IMR-90 (cell line): ENCODE data around the gene ITPR3. TPM values are rescaled to one million over a fixed set of nuclear protein-coding genes. Genes with fewer than 3 reads are reported as not detected.

Experiments
- ATAC-seq: fragments of 200-7000 bp; cut with Tn5 transposase; 2 replicates; pipeline ENCODE4 v1.9.1; 2020; ENCODE audit warnings: low read depth, mild to moderate bottlenecking, moderate library complexity
- BruUV-seq: library from RNA; stranded (reverse); fragments of 400-500 nt; replicated peaks from 2 replicates; lab custom pipeline; 2021; lab: Mats Ljungman, UMichigan
- CTCF ChIA-PET: fragments of 300-600 bp; formaldehyde crosslinking; extraction: SDS; loops from one replicate; lab custom pipeline; 2021; ENCODE audit warnings: antibody characterized with exemption; lab: Yijun Ruan, JAX
- POLR2A ChIA-PET: fragments of 300-600 bp; sonication (Branson Sonifier 250); formaldehyde crosslinking; loops from one replicate; lab custom pipeline; 2022; ENCODE audit warnings: antibody characterized with exemption; ENCODE audit not compliant: unreplicated experiment; lab: Charles Lee
- DNase-seq: peaks from one replicate; pipeline ENCODE4 v3.0.0; 2013
- H2AFZ ChIP-seq: replicated peaks from 2 replicates; pipeline ENCODE3; 2013; ENCODE audit warnings: low read length, mild to moderate bottlenecking; ENCODE audit not compliant: poor library complexity
- H2AK5ac ChIP-seq: 2 replicates; pipeline ENCODE4 v1.6.1; 2013; ENCODE audit warnings: low read depth, low read length, inconsistent platforms
- H2AK9ac ChIP-seq: replicated peaks from 2 replicates; pipeline ENCODE3; 2013; ENCODE audit warnings: mild to moderate bottlenecking, low read depth, low read length, moderate library complexity; ENCODE audit not compliant: poor library complexity
- H2BK120ac ChIP-seq: 2 replicates; pipeline ENCODE4 v1.6.1; 2013; ENCODE audit warnings: low read depth, low read length, inconsistent platforms
- H2BK15ac ChIP-seq: 3 replicates; pipeline ENCODE4 v1.6.1; 2013; ENCODE audit warnings: low read depth, low read length, inconsistent platforms
- H2BK20ac ChIP-seq: 2 replicates; pipeline ENCODE4 v1.6.1; 2013; ENCODE audit warnings: low read depth, mild to moderate bottlenecking, inconsistent platforms, low read length, moderate library complexity
- H2BK5ac ChIP-seq: 2 replicates; pipeline ENCODE4 v1.6.1; 2013; ENCODE audit warnings: mild to moderate bottlenecking, low read depth, low read length, inconsistent platforms; ENCODE audit not compliant: poor library complexity, severe bottlenecking
- H3K14ac ChIP-seq: replicated peaks from 2 replicates; pipeline ENCODE4 v1.6.1; 2013; ENCODE audit warnings: low read depth, low read length, inconsistent platforms
- H3K18ac ChIP-seq: 2 replicates; pipeline ENCODE4 v1.6.1; 2013; ENCODE audit warnings: low read depth, low read length, control low read depth
- H3K23ac ChIP-seq: 2 replicates; pipeline ENCODE4 v1.6.1; 2013; ENCODE audit warnings: low read depth, low read length, inconsistent platforms
- H3K27ac ChIP-seq: 2 replicates; pipeline ENCODE4 v1.5.1; 2013; ENCODE audit warnings: mild to moderate bottlenecking, control low read depth, low read length; ENCODE audit not compliant: insufficient read depth
- H3K27me3 ChIP-seq: 2 replicates; pipeline ENCODE4 v1.6.1; 2013; ENCODE audit warnings: low read length; ENCODE audit not compliant: control insufficient read depth, insufficient read depth
- H3K36me3 ChIP-seq: 2 replicates; pipeline ENCODE4 v1.6.1; 2013; ENCODE audit warnings: low read length, mixed read lengths; ENCODE audit not compliant: control insufficient read depth, insufficient read depth
- H3K4ac ChIP-seq: 2 replicates; pipeline ENCODE4 v1.6.1; 2013; ENCODE audit warnings: low read depth, low read length, inconsistent platforms
- H3K4me1 ChIP-seq: 2 replicates; pipeline ENCODE4 v1.6.1; 2013; ENCODE audit warnings: low read length, mixed read lengths; ENCODE audit not compliant: control insufficient read depth, insufficient read depth
- H3K4me2 ChIP-seq: 2 replicates; pipeline ENCODE4 v1.6.1; 2013; ENCODE audit warnings: low read depth, mild to moderate bottlenecking, control low read depth, low read length, moderate library complexity
- H3K4me3 ChIP-seq: 2 replicates; pipeline ENCODE4 v1.5.1; 2013; ENCODE audit warnings: low read depth, mild to moderate bottlenecking, control low read depth, low read length, moderate library complexity; ENCODE audit not compliant: insufficient read depth
- H3K56ac ChIP-seq: 2 replicates; pipeline ENCODE4 v1.6.1; 2013; ENCODE audit warnings: low read length, inconsistent platforms; ENCODE audit not compliant: insufficient read depth; ENCODE audit errors: extremely low read depth
- H3K79me1 ChIP-seq, 2 experiments: 2 replicates each; pipeline ENCODE4 v1.6.1; 2013; ENCODE audit warnings: low read length in 2 of 2, inconsistent platforms in 1 of 2, low read depth in 1 of 2
- H3K9ac ChIP-seq: 2 replicates; pipeline ENCODE4 v1.6.1; 2013; ENCODE audit warnings: low read depth, low read length, control low read depth
- H3K9me1 ChIP-seq: 2 replicates; pipeline ENCODE4 v1.6.1; 2013; ENCODE audit warnings: low read length, inconsistent platforms; ENCODE audit not compliant: insufficient read depth
- H3K9me3 ChIP-seq: 2 replicates; pipeline ENCODE4 v1.6.1; 2013; ENCODE audit warnings: low read length; ENCODE audit not compliant: control insufficient read depth, insufficient read depth
- H4K20me1 ChIP-seq: 2 replicates; pipeline ENCODE4 v1.6.1; 2013; ENCODE audit warnings: low read length, inconsistent platforms; ENCODE audit not compliant: insufficient read depth
- H4K5ac ChIP-seq: 2 replicates; pipeline ENCODE4 v1.6.1; 2013; ENCODE audit warnings: mild to moderate bottlenecking, low read depth, low read length, control low read depth
- H4K8ac ChIP-seq, 2 experiments: 2 replicates each; pipeline ENCODE4 v1.6.1; 2013; ENCODE audit warnings: low read depth in 2 of 2, low read length in 2 of 2, control low read depth in 1 of 2, inconsistent platforms in 1 of 2
- H4K91ac ChIP-seq: 2 replicates; pipeline ENCODE4 v1.6.1; 2013; ENCODE audit warnings: low read depth, low read length, inconsistent platforms; ENCODE audit not compliant: insufficient read depth
- BHLHE40 ChIP-seq: fragments of 150-350 bp; IDR thresholded peaks from 2 replicates; pipeline ENCODE4 v1.6.1; 2016; ENCODE audit warnings: mild to moderate bottlenecking, low read depth, low read length
- CEBPB ChIP-seq: IDR thresholded peaks from 2 replicates; pipeline ENCODE4 v1.6.1; 2012; ENCODE audit warnings: low read depth, low read length, improper control_type of control experiment
- CHD1 ChIP-seq: IDR thresholded peaks from 2 replicates; pipeline ENCODE4 v1.6.1; 2012; ENCODE audit warnings: low read depth, low read length, improper control_type of control experiment
- CTCF ChIP-seq: conservative IDR thresholded peaks from 2 replicates; pipeline ENCODE4 v1.5.1; 2012; ENCODE audit warnings: mild to moderate bottlenecking, low read depth, low read length, improper control_type of control experiment
- FOS ChIP-seq: fragments of 150-350 bp; IDR thresholded peaks from 2 replicates; pipeline ENCODE4 v1.6.1; 2016; ENCODE audit warnings: low read depth, low read length
- MAFK ChIP-seq: IDR thresholded peaks from 2 replicates; pipeline ENCODE4 v1.6.1; 2012; ENCODE audit warnings: low read depth, low read length, improper control_type of control experiment
- MXI1 ChIP-seq: IDR thresholded peaks from 2 replicates; pipeline ENCODE4 v1.6.1; 2012; ENCODE audit warnings: low read depth, mild to moderate bottlenecking, low read length, moderate library complexity, borderline replicate concordance
- NFE2L2 ChIP-seq: fragments of 150-350 bp; IDR thresholded peaks from 2 replicates; pipeline ENCODE4 v1.6.1; 2016; ENCODE audit warnings: low read depth, mild to moderate bottlenecking, low read length
- POLR2A ChIP-seq: IDR thresholded peaks from 2 replicates; pipeline ENCODE4 v1.6.1; 2012; ENCODE audit warnings: mild to moderate bottlenecking, low read depth, low read length
- RAD21 ChIP-seq: IDR thresholded peaks from 2 replicates; pipeline ENCODE4 v1.6.1; 2012; ENCODE audit warnings: low read length, improper control_type of control experiment
- RCOR1 ChIP-seq: IDR thresholded peaks from 2 replicates; pipeline ENCODE4 v1.6.1; 2012; ENCODE audit warnings: mild to moderate bottlenecking, low read length, improper control_type of control experiment; ENCODE audit not compliant: insufficient replicate concordance
- RFX5 ChIP-seq: IDR thresholded peaks from 2 replicates; pipeline ENCODE4 v1.8.0; 2012; ENCODE audit warnings: low read depth, mild to moderate bottlenecking, low read length, moderate library complexity
- SMC3 ChIP-seq: fragments of 150-350 bp; IDR thresholded peaks from 2 replicates; pipeline ENCODE4 v1.6.1; 2016; ENCODE audit warnings: low read depth, mild to moderate bottlenecking, antibody characterized with exemption, low read length, moderate library complexity
- USF2 ChIP-seq: fragments of 150-350 bp; IDR thresholded peaks from 2 replicates; pipeline ENCODE4 v1.6.1; 2017; ENCODE audit warnings: mild to moderate bottlenecking, antibody characterized with exemption, low read length, low read depth
- WGBS, 2 experiments: methylation state at CpG; one replicate each; pipeline versions ENCODE4 v1.1.5 to v1.1.7; 2013; ENCODE audit warnings: missing lambda C conversion rate in 2 of 2; ENCODE audit not compliant: insufficient read length in 1 of 2; ENCODE audit errors: extremely low coverage in 2 of 2; 5-methylcytosine and 5-hydroxymethylcytosine counted together
- dilution Hi-C: fragments of 300-500 bp; cut with HindIII; formaldehyde crosslinking; loops from one replicate; pipeline ENCODE4 v1.14.3; 2018; ENCODE audit warnings: low sequenced_read_pairs; ENCODE audit not compliant: unreplicated experiment
- in situ Hi-C: fragments of 300-500 bp; cut with MboI; formaldehyde crosslinking; loops from 3 replicates; pipeline ENCODE4 v1.14.3; 2019; ENCODE audit warnings: low sequenced_read_pairs, inconsistent platforms, mixed read lengths
- intact Hi-C: fragments of 100-400 bp; cut with micrococcal nuclease; formaldehyde crosslinking; loops from 2 replicates; pipeline ENCODE4 v1.10.0; 2022
- polyA plus RNA-seq, 3 experiments: library from polyadenylated mRNA; depleted of rRNA; stranded (reverse); fragments of >200 nt; gene quantifications; 2 replicates each; pipeline ENCODE4 v1.2.3, GENCODE V29; 2012; ENCODE audit warnings: low replicate concordance in 1 of 3
- total RNA-seq: library from RNA; depleted of rRNA; stranded (reverse); fragments of >200 nt; gene quantifications from 2 replicates; pipeline ENCODE4 v1.2.3, GENCODE V29; 2012

The ITPR3 gene
- total and polyA plus RNA-seq, 2 of the 4 experiments (the other 2 are of a cell fraction): 1.6 to 3.7 TPM

- POLR2A ChIA-PET: no interaction called here
- H3K36me3 ChIP-seq: peaks cover 14% of the 10 kb centered on the region; the same call in 1 of the 2 replicates
- dilution Hi-C loops: no loop called here
These were observed 70.4 kb downstream of the ITPR3 start for GRCh38 chr6:33691456-33692077.

More at GRCh38 chr6:33691456-33692077, 70.4 kb downstream of the ITPR3 start:
- Histone ChIP-seq H3K27me3 (no peaks in the 10 kb centered on the region), H4K5ac (no peak overlapping the region), H4K20me1 (no peaks in the 10 kb centered on the region; the same call in 1 of the 2 replicates), H3K4me1 (peaks cover 11% of the 10 kb centered on the region), H3K14ac (no peak overlapping the region), H2AK9ac (no peak overlapping the region), H2AK5ac (no peak overlapping the region), H4K91ac (no peak overlapping the region), H3K56ac (no peak overlapping the region), H2AFZ (no peak overlapping the region), H3K9ac (no peak overlapping the region), H3K4me3 (no peak overlapping the region), H2BK15ac (no peak overlapping the region), H2BK20ac (no peak overlapping the region), H3K27ac (no peak overlapping the region), H2BK5ac (no peak overlapping the region), H4K8ac (no peak overlapping the region), H2BK120ac (no peak overlapping the region), H3K9me3 (no peaks in the 10 kb centered on the region), H3K4me2 (no peak overlapping the region), H3K18ac (no peak overlapping the region), H3K23ac (no peak overlapping the region), H3K9me1 (peaks cover 22% of the 10 kb centered on the region), H3K4ac (no peak overlapping the region), H3K79me1 (peaks cover 0 to 18% of the 10 kb centered on the region in 2 experiments; a peak in 2 of 4 replicates)
- TF ChIP-seq RFX5: no peak
- no peak for TF ChIP-seq CEBPB
- TF ChIP-seq MAFK: no peak
- no peak for TF ChIP-seq USF2
- TF ChIP-seq BHLHE40: no peak
- TF ChIP-seq SMC3: no peak
- no peak for TF ChIP-seq MXI1
- no peak for TF ChIP-seq CHD1
- no peak for TF ChIP-seq NFE2L2
- no peak for TF ChIP-seq RAD21
- TF ChIP-seq FOS: no peak
- TF ChIP-seq POLR2A: no peak
- TF ChIP-seq CTCF: no peak
- TF ChIP-seq RCOR1: no peak
- DNase-seq: no peak
- CTCF ChIA-PET: interaction anchor here (0.5 to 0.6 kb wide), 2 partner anchors 8 to 10 kb away, joined by 3 to 4 read pairs; no protein-coding TSS in a partner anchor
- BruUV-seq: no TSS peak
- intact Hi-C loops: no loop called here
- in situ Hi-C loops: no loop called here
- WGBS, 2 experiments: 94% methylated on average over 10 of the region's 15 CpGs; no CpG with 5 or more reads in 1 of the 2 experiments
- ATAC-seq: no peak
